ENCODE results near the gene SCN3A. TPM values are rescaled to one million over a fixed set of nuclear protein-coding genes. Genes with fewer than 3 reads are reported as not detected.

Gene SCN3A
- total and polyA plus RNA-seq, 9 of the 15 experiments (the other 6 are each of a cell fraction or from before 2014, with no cell fraction given): not detected

DNA sequence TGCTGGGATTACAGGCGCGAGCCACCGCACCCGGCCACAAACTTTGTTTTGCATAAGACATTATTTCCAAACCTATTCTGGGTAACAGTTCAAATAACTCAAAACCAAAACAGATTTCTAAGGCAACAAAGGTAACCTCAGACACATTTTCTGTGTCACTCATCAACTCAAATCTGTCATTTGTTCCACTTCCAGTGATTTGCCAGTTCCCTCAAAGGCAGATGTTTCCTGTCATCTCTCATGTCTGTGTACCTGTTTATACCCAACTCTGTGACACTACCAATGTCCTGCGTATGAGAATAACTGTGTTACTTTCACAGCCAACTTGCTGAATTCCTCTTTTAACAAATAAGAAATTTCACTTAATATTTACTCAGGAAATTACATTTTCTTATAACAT lies 54.4 kb downstream of the SCN3A start (continued):
- TF ChIP-seq, protein P1, sequence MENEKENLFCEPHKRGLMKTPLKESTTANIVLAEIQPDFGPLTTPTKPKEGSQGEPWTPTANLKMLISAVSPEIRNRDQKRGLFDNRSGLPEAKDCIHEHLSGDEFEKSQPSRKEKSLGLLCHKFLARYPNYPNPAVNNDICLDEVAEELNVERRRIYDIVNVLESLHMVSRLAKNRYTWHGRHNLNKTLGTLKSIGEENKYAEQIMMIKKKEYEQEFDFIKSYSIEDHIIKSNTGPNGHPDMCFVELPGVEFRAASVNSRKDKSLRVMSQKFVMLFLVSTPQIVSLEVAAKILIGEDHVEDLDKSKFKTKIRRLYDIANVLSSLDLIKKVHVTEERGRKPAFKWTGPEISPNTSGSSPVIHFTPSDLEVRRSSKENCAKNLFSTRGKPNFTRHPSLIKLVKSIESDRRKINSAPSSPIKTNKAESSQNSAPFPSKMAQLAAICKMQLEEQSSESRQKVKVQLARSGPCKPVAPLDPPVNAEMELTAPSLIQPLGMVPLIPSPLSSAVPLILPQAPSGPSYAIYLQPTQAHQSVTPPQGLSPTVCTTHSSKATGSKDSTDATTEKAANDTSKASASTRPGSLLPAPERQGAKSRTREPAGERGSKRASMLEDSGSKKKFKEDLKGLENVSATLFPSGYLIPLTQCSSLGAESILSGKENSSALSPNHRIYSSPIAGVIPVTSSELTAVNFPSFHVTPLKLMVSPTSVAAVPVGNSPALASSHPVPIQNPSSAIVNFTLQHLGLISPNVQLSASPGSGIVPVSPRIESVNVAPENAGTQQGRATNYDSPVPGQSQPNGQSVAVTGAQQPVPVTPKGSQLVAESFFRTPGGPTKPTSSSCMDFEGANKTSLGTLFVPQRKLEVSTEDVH (IDR thresholded peaks at IDR 0.05; ENCODE audit: low read depth, partially characterized antibody): no peak
- no peak for TF ChIP-seq NFATC3 (IDR thresholded peaks at IDR 0.05)
- no peak for TF ChIP-seq SMARCC2 (IDR thresholded peaks at IDR 0.05; ENCODE audit: low read depth)
- no peak for TF ChIP-seq ZNF3 (CRISPR knock-in tag; IDR thresholded peaks at IDR 0.05)

DNA sequence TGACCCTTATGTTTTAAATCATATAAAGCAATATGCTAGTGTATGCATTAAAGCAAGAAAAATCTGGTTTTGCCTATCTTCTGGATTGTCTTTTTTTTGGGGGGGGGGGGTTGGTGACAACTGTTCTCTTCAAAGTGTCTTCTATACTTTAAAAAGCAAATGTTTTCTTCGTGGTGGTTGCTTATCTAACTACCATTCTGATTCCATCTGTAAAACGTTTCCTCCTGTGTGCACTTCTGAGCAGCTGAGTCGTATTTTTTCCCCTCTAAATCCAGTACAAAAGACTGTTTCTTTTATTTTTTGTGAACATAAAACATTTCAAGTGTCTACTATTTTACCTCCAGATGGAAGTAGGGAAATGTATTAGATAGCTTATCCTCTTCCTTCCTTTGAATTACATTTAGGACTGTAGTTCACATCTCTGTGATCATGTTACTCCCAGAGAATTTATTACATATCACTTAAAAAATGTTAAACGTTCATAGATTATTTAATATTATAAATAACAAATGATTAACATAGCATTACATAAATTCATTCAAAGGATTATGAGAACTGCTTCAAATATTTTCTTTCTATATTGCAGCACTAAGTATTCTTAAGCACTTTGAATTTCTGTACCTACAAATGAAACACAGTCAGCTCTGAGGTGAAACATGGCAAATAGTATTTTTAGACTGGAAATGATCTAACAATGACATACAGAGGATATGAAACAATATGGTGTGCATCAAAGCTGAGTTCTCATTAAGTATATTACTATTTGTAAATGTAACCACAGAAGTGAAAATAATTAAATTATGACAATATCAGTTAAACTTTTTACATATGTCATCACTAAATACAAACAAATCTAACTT lies 56.4 kb downstream of the SCN3A start:
- Histone ChIP-seq H4K20me1 (replicated peaks; ENCODE audit: control insufficient read depth, insufficient read depth, low read length) (no peaks in the 10 kb centered on the region), H3K4me3 (no peak overlapping the region), H3K9ac (ENCODE audit: insufficient read depth in 1 of 2, low read depth in 2 of 2, low read length in 2 of 2) (no peak overlapping the region), H2AFZ (ENCODE audit: low read depth, low read length) (no peak overlapping the region), H3K9me1 (ENCODE audit: control insufficient read depth, insufficient read depth, low read length) (no peaks in the 10 kb centered on the region), H3K27ac (ENCODE audit: extremely low read depth, low read depth, low read length) (no peak overlapping the region), H3K4me1 (replicated peaks in 1 of 2; ENCODE audit: control insufficient read depth in 2 of 2, insufficient read depth in 2 of 2, low read length in 2 of 2) (no peaks in the 10 kb centered on the region), H3K27me3 (ENCODE audit: control insufficient read depth in 2 of 2, insufficient read depth in 2 of 2, low read length in 2 of 2) (no peaks in the 10 kb centered on the region), H3K36me3 (ENCODE audit: control insufficient read depth, insufficient read depth, low read length) (no peaks in the 10 kb centered on the region), H3K4me2 (ENCODE audit: insufficient read depth, low read length) (no peak overlapping the region), H3K9me3 (replicated peaks; ENCODE audit: control insufficient read depth, insufficient read depth, low read depth, low read length) (no peaks in the 10 kb centered on the region), H3K79me2 (ENCODE audit: control insufficient read depth, insufficient read depth, low read length) (no peaks in the 10 kb centered on the region)
- POLR2A ChIA-PET: no interaction called here
- ATAC-seq (no peak), FAIRE-seq (no peak), DNase-seq (ENCODE audit: extremely low read depth in 1 of 4, low spot score in 3 of 4) (no peak)
- 0% methylated on average over 4 of the region's 4 CpGs for WGBS (ENCODE audit: insufficient coverage, low coverage, missing lambda C conversion rate)
- CTCF ChIA-PET (ENCODE audit: low intra/inter-chr PET ratio): no interaction called here
- intact Hi-C loops (cut with micrococcal nuclease) (no loop called here), in situ Hi-C loops (cut with MboI) (no loop called here)
- no TSS peak for BruUV-seq (replicated peaks)
- TF ChIP-seq PML (IDR thresholded peaks at IDR 0.05; ENCODE audit: low read length) (no peak), RBBP5 (IDR thresholded peaks at IDR 0.05; ENCODE audit: borderline replicate concordance, insufficient read depth, low read length, poor library complexity, severe bottlenecking) (no peak), ZNF232 (CRISPR knock-in tag; IDR thresholded peaks at IDR 0.05) (no peak), SRSF1 (IDR thresholded peaks at IDR 0.05; ENCODE audit: low read depth, low read length) (no peak), PHF8 (IDR thresholded peaks at IDR 0.05; ENCODE audit: borderline replicate concordance, low read length) (no peak), ZNF354B (CRISPR knock-in tag; IDR thresholded peaks at IDR 0.05) (no peak), POU5F1 (IDR thresholded peaks at IDR 0.05; ENCODE audit: borderline replicate concordance, low read depth, low read length, partially characterized antibody) (no peak), MYNN (IDR thresholded peaks at IDR 0.05) (no peak), MYNN (CRISPR knock-in tag; IDR thresholded peaks at IDR 0.05) (no peak)
- TF ChIP-seq, protein P2, sequence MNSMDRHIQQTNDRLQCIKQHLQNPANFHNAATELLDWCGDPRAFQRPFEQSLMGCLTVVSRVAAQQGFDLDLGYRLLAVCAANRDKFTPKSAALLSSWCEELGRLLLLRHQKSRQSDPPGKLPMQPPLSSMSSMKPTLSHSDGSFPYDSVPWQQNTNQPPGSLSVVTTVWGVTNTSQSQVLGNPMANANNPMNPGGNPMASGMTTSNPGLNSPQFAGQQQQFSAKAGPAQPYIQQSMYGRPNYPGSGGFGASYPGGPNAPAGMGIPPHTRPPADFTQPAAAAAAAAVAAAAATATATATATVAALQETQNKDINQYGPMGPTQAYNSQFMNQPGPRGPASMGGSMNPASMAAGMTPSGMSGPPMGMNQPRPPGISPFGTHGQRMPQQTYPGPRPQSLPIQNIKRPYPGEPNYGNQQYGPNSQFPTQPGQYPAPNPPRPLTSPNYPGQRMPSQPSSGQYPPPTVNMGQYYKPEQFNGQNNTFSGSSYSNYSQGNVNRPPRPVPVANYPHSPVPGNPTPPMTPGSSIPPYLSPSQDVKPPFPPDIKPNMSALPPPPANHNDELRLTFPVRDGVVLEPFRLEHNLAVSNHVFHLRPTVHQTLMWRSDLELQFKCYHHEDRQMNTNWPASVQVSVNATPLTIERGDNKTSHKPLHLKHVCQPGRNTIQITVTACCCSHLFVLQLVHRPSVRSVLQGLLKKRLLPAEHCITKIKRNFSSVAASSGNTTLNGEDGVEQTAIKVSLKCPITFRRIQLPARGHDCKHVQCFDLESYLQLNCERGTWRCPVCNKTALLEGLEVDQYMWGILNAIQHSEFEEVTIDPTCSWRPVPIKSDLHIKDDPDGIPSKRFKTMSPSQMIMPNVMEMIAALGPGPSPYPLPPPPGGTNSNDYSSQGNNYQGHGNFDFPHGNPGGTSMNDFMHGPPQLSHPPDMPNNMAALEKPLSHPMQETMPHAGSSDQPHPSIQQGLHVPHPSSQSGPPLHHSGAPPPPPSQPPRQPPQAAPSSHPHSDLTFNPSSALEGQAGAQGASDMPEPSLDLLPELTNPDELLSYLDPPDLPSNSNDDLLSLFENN (IDR thresholded peaks at IDR 0.05; ENCODE audit: low read depth in 2 of 2, low read length in 2 of 2): no peak
